Measurements from ENCODE around the gene NUP85.
A peak's percentile ranks its signal among the peaks of the same experiment; 100 is the strongest.
"Not testable (repeated sequence)": the region's sequence is repeated elsewhere in the genome, so short reads cannot be mapped to it uniquely, and the experiment has no call there.

NUP85 gene

DNA sequence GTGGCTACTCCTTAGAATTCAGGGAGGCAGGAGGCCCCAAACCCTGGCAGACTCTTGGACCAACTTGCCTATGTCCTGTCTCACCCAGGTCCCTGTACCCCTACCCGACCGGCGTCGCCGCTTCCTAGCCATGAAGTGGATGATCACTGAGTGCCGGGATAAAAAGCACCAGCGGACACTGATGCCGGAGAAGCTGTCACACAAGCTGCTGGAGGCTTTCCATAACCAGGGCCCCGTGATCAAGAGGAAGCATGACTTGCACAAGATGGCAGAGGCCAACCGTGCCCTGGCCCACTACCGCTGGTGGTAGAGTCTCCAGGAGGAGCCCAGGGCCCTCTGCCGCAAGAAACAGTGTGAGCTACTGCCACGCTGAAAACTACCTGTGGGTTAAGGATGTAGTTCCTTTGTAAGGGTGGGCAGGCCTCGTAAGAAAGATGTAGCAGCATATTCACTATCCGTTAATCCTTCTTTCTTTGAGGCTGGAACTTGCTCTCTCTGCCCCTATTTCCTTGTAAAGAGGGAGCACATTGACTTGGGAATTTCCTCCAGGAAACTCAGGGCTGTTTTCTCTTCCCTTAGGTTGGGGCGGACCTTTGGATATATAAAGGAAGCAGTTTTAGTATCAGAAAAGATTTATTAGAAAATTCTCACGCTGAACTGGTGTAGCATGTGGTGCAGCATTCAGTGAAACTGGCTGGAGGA, 60.3 kb downstream of the NUP85 start:
- no peak for DNase-seq (ENCODE audit: extremely low spot score, insufficient read length, low read depth)
- no peak for FAIRE-seq

DNA sequence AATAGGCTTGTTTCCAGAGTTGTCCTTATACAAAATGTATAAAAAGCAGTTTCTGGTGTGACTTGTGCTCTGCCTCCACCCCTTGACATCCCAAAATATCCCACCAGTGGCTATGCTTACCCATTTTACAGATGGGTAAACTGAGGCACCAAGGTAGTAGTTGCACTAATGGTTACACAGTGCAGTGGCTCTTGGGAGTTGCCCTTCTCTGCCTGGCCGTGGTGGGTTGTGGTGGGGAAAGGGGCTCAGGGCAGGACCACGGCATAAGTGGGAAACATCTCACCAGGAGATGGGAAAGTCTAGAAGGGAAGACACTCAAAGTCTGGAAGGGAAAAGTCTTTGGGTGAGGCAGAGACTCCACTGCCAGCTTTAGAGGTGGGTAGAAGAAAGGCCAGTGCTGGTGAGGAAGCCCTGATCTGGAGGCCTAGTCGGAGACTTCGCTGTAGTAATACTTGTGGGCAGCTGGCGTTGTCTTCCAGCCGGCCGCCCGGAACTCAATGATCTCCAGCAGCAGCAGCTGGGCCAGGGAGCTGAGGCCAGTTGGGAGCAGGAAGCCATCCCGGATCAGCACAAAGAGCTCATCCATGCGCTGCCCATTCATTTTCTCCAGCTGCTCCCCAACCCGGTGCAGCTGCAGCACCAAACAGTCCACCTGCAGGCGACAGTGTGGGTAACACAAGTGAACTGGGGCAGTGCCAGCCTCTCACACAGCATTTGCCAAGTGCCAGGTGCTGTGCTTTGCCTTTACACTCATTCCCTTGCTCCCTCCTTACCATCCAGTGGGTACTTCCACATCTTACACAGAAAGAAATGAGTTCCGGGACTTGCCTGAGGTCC, 61.1 kb downstream of the NUP85 start:
- DNase-seq (ENCODE audit: extremely low spot score, insufficient read length, low read depth) (no peak), FAIRE-seq (no peak)

DNA sequence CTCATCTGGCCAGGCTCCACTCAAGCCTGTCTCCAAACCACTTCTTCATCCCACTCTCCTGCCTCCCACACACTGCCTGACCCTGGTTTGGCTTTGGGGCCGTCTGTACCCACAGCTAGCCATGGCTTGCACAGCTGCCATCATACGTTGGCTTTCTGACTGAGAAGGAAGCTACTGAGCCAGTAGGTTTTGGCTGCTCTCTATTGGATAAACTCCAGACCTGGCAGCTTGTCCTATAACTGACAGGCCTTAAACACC, 61.6 kb downstream of the NUP85 start:
- DNase-seq (ENCODE audit: extremely low spot score, insufficient read length, low read depth) (no peak), FAIRE-seq (no peak)

DNA sequence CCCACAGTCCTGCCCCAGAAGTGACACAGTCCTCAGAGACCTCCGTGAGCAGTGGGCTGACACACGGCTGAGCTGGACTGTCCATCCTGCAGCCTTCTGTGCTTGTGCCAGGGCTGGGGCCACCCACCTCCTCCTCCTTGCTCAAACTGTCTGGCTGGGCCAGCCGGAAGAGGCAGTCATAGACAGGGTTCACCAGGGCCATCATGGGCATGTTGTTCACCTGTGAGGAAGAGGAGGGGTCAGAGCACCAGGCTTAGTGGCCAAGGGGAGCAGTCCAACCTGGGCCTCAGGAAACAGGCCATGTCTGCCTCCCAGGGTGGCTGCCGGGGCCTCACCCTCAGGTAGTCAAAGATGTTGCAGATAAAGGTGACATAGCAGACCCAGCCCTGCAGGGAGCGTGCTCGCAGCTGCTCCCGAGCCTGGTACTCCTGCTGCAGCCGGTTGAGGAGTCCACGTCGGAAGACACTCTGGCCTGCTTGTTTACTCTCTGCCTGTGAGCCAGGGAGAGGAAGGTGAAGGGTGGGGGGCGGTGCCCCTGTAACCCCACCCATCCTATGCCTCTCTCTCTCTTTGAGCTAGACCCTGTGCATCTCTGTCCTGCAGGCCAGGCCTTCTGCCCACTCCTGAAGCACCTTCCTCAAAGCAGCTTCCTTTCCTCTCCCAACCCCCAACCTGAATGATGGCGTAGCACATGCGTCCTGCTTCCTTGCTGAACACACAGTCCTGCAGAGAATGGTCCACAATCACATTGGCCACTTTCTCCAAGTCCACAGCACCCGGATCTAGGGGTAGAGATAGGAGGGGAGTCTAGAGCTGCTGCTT, 62.1 kb downstream of the NUP85 start:
- no peak for DNase-seq (ENCODE audit: extremely low spot score, insufficient read length, low read depth)
- no peak for FAIRE-seq

DNA sequence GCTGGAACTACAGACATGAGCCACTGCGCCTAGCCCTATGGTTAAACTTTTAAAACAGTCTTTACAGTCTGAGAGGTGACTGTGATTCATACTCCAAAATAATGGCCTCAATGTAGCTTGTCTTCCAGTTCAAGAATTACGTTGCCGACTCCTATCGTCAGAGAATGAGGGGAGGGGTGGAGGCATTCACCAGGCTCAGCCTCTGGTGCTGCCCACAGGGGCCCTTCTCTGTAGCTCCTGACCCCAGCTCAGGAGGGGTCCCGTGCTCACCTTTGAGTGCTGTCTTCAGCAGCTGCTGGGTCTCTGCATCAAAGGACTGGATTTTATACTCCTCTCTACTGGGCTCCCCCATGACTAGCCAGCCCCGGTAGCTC, 64.4 kb downstream of the NUP85 start:
- FAIRE-seq (no peak), DNase-seq (ENCODE audit: extremely low spot score, insufficient read length, low read depth) (no peak)

DNA sequence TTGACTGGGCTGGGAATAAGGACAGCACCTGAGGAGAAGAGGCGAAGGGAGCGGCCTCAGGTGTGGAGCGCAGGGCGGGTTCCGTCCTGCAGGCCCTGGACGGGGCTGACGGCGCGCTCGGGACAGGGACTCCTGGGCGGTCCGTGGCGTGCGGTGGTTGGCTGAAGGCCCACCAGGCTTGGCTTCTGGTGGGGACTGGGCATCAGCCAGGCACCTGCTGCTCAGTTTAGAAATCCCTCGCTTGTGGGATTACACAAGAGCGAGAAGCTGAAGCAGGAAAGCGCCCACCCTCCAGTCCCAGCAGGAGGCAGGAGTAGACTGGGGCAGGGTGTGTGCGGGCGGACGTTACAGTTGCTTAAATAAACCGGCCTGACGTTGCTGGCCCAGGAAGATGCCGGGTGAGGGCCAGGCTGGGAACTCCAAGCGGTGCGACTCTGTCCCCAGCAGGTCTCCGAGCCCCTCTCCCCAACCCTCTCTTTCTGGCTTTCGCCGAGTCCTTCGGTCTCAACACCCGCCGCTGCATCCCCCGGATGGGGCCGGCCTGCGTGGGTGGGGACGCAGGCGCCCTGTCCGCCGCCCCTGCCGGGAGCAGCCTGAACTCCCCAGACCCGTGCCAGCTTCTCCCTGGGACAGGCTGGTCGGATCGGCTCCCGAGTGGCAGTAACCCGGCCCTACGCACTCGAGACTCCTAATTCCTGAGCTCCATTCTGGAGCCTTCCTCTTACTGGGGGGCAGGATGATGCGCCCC, 64.9 kb downstream of the NUP85 start:
- FAIRE-seq (peak; percentile 63), DNase-seq (ENCODE audit: extremely low spot score, insufficient read length, low read depth) (peak; percentile 47)

DNA sequence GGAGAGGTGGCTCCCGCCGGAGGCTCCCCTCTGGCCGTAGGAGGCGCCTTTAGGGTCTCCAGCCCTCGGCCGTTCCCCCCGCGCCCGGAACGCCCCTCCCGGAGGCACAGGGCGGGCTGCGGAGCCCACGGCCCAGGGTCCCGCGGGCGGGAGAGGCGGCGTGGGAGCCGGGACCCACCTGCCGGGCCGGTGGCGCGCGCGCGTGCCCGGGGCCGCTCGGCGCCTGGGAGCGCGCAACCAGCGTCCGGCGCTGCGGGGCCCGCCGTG, 65.4 kb downstream of the NUP85 start, which contains the start of gene MIF4GD:
TSS of gene MIF4GD (minus strand) at position 266 of the 267 bp plus-strand sequence. CDS start 1,036 bp downstream, outside the sequence.
- FAIRE-seq: no peak
- DNase-seq (ENCODE audit: extremely low spot score, insufficient read length, low read depth): no peak

DNA sequence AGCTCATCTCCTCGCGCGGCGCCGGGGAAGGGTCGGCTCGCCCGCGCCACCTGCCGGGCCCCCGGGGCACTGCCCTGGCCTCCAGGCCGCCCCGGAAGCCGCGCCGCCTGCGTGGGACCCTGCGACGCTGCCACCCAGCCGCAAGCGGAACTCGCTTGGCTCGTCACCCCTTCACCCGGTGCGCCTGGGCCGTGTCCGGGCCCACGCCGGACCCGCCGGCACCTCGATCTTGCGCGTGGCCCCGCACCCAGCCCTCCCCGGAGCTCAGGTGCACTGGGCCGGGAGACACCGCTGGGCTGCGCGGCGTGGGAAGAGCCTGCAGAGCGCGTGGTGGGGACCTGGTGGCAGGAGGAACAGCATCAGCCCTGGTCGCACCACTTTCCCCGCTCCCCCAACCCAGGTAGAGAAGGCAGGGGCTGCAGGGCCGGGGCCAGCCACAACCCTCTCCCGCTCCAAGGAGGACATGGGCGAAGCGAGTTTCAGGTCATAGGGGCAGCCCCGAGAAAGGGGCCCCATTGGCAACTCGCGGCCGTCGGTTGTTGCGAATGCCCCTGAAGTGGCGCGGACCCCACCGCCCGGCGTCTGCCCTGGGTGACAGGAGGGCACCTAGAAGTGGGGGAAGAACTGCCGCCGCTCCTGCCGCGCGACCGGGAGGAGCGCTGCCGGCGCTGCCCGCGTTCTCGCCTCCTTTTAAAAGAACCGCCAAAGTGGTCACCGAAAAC, 65.9 kb downstream of the NUP85 start:
- peak; percentile 91 for DNase-seq (ENCODE audit: extremely low spot score, insufficient read length, low read depth)
- FAIRE-seq: peak; percentile 78

DNA sequence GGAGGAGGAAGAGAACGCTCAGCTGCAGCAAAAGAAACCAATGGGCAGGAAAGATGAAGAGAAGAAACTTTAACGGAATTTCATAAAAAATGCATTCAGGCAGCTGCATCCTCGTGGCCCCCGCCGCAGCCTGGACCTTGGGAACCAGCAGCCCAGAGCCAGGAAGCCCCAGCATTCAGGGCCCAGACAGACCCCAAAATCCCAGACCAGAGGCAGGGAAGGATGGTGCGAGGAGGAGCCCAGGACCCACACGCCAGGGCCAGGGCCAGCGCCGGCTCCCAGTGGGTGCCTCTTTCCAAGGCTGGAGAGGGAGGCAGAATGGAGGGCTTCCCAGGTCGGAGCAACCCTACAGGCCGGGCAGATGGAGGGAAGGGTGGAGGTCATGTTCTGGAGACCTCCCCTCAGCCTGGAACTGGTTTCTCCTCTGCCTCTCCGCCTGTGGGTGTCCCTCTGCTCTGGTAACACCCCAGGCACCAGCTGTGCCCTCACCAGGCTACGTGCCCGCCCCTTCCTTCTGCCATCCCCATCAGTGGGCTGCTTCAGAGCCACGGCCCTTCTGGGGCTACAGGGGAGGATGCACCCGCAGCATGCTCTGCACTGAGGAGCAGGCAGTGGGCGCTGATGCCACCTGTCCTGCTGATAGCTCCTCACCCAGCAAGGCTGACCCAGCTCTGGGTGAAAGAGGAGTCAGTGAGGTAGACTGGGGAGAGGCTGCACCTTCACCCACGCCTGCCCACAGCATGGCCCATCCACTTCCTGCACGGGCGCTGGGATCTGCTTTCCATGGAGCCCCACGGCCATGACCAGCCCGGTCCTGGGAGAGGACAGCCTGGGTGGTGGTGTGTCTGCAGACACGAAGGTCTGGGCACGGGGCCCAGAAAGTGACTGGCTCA, 66.7 kb downstream of the NUP85 start:
- DNase-seq (ENCODE audit: extremely low spot score, insufficient read length, low read depth): no peak
- no peak for FAIRE-seq

DNA sequence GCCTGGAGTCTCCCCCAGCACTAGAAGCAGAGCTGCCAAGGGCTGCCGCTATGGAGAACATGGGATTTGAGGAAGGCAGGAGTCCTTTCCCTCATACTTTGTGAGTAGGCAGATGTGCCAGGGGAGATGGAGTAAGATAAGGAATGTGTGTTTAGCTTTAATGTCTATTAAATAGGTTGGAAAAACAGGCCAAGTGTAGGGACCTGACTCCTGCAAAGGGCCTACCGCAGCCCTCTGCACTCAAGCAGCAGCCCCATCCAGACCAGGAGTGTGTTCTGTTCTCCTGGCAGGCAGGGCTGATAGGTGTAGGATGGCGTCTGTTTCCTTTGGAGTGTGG, 67.3 kb downstream of the NUP85 start:
- no peak for DNase-seq (ENCODE audit: extremely low spot score, insufficient read length, low read depth)
- no peak for FAIRE-seq

DNA sequence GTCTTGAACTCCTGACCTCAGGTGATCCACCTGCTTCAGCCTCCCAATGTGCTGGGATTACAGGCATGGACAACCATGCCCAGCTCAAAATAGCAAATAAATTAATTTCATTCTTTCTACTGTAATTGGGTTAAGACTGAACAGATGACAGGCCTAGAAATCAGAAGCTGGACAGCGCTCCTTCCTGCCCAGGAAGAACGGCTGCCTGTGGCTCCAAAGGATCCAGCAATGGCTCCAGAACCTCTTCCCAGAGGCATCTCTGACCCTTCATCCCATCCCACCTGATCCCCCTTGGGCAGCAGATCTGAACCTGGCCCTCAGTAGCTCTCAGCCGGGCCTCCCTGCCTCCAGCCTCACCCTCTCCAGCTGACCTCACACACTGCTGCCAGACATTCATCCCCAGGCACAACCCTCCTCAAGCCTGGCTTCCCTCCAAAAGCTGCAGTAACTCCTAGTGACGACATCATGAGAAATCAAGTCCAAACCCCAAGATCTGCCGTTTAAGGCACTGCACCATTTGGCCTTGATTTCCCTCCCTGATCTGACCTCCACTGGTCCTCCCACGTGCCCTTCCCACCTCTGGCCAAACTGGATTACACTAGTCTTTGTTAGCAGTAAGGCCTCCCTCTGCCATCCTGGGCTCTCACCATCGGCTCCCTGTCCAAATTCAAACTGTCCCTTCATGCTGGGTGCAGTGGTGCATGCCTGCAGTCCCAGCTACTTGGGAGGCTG, 68.7 kb downstream of the NUP85 start:
- DNase-seq (ENCODE audit: extremely low spot score, insufficient read length, low read depth) (no peak), FAIRE-seq (no peak)

DNA sequence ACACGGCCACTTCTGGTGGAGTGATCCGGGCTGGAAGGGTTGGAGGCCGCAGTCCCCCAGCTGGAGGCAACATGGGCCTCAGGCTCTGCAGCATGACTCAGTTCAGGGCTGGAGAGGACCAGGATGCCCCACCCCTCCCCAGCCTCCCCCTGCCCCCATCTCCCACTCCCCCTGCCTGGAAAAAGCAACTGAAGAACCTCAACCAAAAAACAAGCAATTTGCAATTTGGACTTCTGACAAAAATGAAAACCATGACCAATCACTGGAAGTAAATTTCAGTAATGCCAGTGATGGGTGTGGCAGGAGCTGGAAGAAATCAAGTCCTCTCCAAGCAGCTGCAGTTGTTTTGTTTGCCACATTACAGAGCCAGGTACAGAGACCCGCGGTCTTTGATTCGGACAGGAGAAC, 72.2 kb downstream of the NUP85 start:
- FAIRE-seq (no peak), DNase-seq (ENCODE audit: extremely low spot score, insufficient read length, low read depth) (no peak)

DNA sequence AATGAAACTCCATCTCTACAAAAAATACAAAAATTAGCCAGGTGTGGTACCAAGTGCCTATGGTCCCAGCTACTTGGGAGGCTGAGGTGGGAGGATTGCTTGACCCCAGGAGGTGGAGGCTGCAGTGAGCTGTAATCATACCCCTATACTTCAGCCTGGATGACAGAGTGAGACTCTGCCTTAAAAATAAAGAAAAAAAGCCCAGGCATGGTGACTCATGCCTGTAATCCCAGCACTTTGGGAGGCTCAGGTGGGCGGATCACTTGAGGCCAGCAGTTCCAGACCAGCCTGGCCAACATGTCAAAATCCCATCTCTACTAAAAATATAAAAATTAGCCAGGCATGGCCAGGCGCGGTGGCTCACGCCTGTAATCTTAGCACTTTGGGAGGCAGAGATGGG, 74.7 kb downstream of the NUP85 start:
- FAIRE-seq; DNase-seq (ENCODE audit: extremely low spot score, insufficient read length, low read depth): not testable (repeated sequence)

DNA sequence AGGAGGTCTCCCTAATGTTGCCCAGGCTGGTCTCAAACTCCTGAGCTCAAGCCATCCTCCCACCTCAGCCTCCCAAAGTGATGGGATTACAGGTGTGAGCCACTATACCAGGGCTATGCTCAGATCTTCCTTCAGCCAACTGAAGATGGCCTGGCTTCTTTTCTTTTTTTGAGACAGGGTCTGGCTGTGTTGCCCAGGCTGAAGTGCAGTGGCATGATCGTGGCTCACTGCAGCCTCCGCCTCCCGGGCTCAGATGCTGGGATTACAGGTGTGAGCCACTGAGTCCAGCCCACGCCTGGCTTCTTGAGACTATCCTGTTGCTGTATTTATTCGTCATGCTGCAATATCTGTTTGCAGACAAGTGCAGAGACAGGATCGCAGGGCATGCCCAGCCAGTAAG, 79.6 kb downstream of the NUP85 start:
- FAIRE-seq (no peak), DNase-seq (ENCODE audit: extremely low spot score, insufficient read length, low read depth) (no peak)
